GM19025 (cell line): ENCODE measurements around the gene HSPB8.
"Not testable (repeated sequence)": the region's sequence is repeated elsewhere in the genome, so short reads cannot be mapped to it uniquely, and the experiment has no call there.

Experiments used
- ATAC-seq: cut with Tn5 transposase; IDR thresholded peaks from one replicate; pipeline ENCODE4 v1.9.1; 2021; ENCODE audit warnings: mild to moderate bottlenecking, low read depth, moderate library complexity; ENCODE audit not compliant: unreplicated experiment

The HSPB8 gene

DNA sequence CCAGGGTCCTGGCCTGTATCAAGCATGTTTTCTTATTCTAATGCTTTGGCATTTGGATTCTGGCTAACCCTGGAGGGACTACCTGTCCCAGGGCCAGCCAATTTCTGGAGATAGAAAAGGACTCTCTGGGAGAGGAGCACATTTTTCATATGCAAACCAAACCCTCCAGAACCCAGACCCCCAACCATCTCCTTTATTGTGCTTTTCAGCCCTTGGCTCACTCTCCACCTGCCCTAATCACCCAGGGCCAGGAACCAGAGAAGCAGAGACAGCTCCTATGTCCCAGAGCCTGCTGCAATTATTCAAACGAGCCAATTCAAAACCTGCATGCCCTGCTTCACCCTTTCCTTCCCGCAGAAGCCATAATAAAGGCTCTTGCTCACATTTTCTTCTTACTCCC is 23.8 kb downstream of the HSPB8 start:
- no peak for ATAC-seq

DNA sequence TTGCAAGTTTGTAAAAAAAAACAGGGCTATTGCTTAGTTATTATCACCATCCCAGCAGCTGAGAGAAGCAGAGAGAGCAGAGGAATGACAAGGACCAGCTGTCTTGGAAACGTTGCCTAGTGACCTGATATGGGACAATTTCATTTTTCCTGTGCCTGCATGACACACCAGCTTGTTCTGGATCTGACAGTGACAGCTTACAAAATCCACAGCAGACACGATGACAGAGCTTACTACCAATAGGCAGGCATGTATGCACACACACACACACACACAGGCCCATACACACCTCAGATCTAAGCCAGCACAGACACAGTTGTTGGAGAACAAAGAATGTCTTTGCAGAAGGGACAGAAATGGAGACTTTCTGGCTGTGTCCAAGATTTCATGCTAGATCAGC is 25.4 kb downstream of the HSPB8 start:
- ATAC-seq: no peak

DNA sequence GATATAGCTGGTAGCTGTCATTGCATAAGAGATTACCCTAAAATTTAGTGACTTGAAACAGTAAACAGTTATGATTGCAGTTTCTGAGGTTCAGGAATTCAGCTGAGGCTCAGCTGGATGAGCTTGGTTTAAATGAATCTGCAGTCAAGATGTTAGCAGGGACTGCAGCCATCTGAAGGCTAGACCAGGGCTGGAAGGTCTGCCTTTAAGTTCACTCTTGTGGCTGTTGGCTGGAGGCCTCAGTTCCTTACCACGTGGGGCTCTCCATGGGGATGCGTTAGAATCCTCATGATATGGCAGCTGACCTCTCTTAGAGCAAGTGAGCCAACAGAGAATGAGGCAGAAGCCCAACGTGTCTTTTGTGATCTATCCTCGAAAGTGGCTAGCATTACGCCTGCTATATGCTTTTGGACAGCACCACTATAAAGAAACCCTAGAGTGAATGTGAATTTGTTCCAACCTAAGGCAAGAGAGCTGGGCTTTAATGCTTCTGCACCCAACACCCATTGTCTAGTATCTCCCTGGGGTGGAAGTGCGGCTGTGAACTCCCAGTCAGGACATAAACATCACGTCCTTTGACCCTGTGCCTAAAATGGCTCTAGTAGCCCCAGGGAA is 26.0 kb downstream of the HSPB8 start:
- ATAC-seq: no peak

DNA sequence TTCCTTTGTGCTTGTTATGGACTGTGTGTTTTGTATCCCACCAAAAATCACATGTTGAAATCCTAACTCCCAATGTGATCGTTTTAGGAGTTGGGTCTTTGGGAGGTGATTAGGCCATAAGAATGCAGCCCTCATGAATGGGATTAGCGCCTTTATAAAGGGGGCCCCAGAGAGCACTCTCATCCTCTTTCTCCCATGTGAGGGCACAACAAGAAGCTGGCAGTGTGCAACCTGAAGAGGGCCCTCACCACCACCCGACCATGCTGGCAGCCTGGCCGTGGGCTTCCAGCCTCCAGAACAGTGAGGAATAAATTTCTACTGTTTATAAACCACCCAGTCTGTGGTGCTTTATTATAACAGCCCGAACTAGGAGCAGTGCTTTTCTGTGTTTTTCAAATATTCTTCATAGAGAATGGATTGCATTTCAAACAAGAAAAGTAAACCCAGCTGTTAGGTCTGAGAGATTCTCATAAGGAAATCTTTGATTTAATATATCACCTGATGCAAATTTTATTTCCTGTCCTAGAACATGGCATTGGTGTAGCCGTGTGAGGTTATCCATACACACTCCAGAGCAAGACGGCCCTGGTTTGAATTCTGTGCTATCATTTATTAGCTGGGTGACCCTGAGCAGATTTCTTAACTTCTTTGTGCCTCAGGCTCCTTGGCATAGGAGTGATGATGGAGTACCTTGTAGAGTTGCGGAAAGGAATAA is 27.8 kb downstream of the HSPB8 start:
- ATAC-seq: no peak

DNA sequence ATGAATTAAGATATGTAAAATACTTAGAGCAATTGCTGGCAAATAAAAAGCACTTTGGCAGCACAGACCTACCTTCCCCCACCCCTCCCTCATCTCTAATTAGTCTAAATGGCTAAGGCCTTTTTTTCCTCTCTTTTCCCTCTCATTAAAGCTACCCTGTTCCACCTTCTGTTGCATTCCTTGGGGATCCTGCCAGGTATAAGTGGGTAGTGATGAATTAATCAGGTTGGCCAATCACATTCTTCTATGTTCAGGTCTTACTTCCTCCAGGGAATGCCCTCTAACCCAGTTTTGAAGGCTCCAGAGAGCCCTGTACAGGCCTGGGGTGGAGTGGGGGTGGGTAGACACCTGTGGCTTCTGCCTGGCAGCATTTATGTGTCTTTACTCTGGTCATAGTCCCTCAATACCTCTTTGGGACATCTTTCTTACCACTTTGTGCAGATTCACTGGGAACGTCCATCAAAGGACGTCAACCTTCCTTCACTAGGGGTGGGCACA is 28.4 kb downstream of the HSPB8 start:
- ATAC-seq: no peak

DNA sequence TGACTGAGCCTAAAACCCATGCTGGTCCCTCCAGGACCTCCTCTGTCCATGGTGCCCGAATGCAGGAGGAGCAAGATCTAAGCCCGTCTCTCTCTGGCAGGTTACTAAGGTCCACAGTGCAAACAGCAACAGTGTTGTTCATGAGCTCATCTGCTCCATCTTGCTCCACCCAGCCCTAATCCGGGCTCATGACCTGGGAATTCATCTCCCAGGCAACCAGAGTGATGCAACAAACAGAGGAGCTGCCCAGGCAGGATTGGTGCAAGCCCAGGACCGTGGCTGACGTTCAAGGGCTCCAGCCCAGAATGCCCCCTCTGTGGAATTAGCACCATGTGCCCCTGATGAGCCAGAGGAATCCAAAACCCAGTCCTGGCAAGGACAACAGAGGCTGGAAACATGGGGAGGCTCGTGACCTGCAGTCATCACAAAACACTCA is 29.9 kb downstream of the HSPB8 start:
- ATAC-seq: no peak

DNA sequence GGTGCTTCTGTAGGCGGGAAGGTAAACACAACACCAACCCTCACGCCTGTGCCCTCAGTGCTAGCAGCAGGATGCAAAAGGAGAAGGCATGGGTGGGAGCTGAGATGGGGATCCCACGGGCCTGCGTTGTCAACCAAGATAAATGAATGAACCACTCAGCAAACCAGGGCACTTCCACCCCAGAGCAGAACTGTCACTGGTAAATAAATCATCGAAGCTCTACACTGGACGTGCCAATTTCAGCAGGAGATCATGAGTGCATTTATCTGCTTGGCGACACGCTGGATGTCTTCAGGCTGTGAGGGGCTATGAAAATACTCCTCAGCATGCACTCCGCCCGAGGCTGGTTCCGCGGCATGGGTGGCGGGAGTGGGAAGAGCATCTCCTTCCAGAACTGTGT is 33.2 kb downstream of the HSPB8 start:
- no peak for ATAC-seq

DNA sequence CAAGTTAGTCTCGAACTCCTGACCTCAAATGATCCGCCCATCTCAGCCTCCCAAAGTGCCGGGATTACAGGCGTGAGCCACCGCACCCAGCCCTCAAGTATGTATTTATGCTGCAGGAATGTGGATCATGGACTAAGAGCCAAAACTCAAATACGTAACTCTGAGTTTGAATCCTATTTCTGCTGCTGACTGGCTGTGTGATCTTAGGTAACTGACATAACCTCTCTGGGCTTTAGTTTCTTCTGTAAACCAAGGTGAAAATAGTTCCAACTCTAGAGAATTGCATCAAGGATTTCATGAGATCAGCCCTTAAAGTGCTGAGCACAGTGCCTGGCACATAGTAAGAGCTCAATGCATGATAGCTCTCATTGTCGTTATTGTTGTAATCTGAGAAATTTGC is 37.4 kb downstream of the HSPB8 start:
- ATAC-seq: no peak

DNA sequence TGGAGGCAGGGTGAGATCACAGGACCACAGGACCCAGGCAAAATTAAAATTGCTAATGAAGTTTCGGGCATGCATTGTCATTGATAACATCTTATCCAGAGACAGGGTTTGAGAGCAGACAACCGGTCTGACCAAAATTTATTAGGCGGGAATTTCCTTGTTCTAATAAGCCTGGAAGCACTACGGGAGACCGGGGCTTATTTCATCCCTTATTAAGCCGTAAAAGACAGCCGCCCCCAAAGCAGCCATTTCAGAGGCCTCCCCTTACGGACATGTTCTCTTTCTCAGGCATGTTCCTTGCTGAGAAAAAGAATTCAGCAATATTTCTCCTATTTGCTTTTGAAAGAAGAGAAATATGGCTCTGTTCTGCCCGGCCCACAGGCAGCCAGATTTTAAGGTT is 40.1 kb downstream of the HSPB8 start:
- not testable (repeated sequence) for ATAC-seq

DNA sequence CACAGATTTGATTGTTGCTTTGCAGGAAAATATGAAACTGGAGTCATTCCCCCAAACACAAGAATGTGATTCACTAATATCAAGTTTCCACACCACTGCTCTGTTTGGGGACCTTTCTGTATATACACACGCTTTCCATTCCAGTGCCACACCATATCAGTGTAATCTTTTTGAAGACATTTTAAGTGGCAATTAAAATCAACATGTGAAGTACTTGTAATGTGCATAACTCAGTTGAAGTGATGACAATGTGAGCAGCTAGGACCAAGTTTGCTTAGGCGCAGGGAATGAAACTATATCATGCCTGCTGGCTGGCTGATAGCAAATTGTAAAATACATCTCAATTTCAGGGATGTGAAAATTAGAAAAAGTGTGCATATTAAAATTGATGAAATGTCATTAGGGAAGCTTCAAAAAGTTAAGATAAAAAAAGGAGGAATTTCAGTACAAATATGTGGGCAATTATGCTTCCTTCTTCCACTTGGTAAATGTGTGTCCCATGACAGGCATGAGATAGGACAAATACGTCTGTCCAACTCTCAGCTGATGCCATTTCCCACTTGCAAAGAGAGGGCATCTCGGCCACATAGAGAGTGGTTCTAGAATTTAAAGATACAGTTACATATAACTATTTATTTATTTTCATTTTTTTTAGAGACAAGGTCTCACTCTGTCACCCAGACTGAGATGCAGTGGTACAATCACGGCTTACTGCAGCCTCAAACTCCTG is 43.7 kb downstream of the HSPB8 start:
- no peak for ATAC-seq

DNA sequence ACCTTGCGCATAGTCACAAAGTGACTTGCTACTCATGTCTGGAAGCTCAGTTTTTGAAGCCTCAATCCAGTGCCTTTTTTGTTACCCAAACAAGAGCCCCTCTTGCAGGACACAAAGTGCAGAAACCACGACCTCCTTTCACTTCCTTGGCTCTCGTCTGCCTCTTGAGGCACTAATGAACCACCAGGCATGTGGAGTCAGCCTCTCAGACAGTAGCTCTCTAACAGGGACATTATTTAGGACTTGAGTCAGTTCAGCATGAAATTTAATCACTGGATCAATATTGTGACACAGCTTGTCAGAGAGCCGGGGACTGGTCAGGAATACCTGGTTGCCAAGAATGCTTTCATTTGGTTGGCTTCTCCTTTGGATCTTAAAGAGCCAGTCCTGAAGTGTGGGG is 46.7 kb downstream of the HSPB8 start:
- ATAC-seq: no peak

DNA sequence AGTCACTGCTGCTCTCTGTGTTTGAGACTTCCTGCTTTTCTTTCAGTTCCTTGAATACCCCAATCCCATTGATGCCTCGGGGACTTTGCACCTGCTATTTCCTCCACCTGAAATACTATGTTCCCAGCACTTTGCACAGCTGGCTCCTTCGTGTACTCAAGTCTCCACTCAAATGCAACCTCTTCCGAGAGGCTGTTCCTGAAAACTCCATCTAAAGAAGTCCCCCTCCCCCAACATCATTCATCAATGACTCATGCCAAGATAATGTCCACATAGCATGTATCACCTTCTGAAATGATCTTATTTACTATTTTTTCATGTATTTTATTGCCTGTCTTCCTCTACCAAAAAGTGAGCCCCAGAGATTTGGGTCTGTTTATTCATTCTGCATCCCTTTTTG is 48.6 kb downstream of the HSPB8 start:
- no peak for ATAC-seq

DNA sequence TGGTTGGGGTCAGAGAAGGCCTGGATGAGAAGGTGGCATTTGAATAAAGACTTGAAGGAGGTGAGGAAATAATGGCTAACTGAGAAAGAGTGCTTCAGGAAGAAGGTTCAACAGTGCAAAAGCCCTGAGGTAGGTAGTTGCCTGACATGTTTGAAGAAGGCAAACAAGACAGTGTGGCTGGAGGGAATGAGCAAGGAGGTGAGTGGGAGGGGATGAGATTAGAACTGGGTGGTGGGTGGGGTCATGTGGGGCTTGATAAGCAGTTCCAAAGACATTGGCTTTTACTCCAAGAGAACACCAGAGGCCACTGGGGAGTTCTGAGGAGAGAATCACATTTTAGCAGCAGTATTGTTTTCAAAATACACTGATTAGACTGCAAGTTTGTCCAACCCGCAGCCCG is 50.5 kb downstream of the HSPB8 start:
- no peak for ATAC-seq

DNA sequence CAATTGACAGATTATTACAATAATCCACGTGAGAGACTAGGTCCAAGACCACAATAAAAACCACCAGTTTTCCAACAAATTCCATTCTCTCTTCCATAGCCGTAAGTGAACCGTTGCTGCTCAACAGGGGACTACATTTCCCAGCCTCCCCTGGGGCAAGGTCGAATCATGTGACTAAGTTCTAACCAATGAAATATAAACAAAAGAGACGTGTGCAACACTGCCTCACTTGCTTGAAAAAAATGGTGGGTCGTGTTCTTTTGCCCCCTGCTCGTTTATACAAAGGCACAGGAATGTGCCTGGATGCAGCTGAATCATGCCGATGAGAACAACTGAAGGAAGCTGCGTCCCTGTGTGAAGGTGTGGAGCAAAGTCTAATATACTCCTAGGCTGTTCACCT is 51.1 kb downstream of the HSPB8 start:
- no peak for ATAC-seq

DNA sequence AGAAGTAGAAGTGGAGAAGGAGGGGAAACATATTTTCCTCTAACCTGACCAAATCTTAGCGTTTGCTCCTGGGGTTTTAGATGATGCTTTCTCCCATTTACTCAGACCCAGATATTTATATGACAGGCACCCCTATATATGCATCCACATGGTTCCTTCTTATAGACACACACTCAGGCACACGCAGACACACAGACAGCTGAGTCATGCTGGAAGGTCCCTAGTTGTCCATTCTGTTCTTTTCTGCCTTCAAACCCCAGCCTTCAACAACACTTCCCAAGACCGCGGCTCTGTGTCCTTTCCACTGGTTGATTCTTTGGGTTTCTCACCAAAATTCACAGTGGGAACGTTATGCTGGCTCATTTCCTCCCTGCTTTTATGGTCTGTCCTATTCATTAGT is 52.1 kb downstream of the HSPB8 start:
- no peak for ATAC-seq

DNA sequence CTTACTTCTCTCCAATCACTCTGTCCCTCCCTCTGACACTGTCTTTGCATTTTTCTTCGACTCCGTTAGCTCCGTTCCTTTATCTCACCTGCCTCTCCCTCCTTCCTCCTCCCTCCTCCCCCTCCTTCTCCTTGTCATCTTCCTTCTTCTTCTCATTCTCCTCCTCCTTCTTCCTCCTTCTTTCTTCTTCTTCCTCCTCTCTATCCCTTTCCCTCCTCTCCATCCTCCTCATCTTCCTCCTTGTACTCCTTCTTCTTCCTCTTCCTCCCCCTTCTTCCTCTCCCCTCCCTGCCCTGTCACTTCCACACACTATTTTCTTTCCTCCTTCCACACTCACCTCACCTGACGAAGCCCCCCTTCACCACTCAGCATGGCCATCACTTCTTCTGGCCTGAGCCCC is 53.0 kb downstream of the HSPB8 start:
- ATAC-seq: no peak

DNA sequence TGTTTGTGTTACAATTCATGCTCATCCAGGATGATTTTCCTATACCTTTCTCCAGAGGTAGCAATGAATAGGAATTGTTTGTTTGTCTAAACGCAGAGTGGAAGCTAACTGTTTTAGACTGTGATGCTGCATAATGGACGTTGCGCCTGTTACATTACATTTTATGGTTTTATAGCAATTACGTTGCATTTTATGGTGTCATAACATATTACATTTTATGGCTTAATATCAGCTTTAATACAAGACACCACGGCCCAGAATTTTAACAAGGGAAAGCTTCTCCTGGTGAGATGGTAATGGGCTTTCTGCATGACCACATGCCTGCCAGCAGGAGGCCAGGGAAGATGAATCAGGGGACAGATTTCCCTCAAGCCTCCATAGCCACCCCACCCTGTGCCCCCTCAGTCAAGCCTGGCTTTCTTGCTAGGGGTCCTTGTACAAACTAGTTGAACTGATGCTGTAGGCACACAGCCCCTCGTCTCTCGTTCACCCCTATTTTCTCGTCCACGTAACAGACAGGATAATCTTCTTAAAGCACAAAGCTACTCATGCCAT is 56.5 kb downstream of the HSPB8 start:
- ATAC-seq: no peak

DNA sequence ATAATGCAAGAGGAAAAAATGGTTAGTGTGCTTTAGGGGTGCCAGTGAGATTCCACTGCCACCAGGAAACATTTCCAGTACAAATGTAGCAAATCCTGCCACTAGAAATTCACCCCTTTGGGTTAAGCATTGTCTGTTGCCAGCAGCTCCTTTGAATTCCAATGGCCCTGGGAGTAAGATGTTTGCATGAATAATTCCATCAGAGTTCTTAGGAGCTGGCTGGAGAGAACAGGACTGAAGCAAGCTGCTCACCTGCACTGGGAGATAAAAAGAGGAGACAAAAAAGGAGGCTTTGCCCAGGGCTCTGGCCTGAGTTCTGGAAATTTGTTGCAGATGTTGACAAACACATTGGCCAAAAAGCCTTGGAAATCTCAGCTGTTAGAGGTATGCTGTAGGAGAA is 57.6 kb downstream of the HSPB8 start:
- ATAC-seq: no peak

DNA sequence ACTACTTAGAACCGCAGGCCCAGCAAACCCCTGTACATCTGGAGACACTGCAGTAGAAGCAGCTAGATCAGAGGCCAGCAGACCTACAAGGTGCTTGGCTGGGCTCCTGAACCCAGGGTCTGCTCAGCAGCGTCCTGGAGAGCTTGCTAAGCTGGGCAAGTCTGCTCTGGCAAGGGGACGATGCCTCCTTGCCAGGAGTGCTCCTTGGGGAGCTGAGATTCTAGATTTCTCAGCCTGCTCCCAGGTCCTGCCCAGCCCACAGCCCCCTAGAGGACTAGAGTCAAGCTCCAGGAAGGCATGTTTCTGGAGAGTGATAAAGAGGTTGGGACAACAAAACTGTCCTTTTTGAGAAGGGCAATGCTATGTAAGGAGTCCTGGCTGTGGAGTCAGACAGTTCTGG is 60.3 kb downstream of the HSPB8 start:
- no peak for ATAC-seq

DNA sequence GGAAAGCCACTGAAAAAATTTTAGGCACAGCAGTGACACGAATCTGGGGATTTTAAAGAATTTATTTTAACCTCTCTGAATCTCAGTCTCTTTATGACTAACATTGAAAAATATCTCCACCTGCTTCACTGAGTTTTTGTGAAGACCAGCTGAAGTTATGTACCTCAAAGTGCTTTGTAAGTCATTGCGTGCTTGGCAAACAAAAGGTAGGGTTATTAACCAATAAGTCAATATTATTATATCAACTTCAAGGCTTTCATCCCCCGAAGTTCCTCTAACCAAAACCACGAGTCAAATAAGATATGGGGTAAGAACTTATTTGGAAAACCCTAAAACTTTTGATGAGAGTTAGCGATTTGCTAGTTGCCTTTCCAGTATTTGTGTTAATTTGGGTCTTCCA is 62.3 kb downstream of the HSPB8 start:
- no peak for ATAC-seq

DNA sequence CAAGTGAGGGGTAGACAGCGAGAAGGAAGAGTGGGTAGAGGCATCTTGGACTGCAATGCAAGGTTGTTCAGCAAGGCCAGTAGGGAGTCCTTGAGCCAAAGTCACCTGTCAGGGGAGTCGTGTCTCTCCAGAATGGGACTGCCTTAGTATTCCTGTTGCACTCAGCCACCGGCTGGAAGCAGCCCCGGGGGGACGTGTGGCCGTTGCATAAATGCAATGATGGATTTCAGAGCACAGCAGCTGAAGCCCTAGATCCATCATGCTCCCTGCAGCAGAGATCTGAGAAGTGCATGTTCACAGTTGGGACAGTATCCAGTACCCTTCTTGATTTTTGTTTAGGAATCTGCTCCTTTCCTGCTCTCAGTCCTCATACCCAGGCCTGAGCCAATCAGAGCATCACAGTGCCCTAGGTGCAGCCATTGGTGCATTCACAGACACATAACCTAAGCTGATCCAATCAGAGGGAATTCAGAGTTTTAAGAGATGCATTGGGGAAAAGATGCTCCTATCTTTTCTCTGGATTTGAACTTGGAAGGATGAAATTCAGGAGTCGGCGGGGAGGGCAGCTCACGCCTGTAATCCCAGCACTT is 62.9 kb downstream of the HSPB8 start:
- no peak for ATAC-seq
